ENCODE data around the gene CEACAM1.

DNA sequence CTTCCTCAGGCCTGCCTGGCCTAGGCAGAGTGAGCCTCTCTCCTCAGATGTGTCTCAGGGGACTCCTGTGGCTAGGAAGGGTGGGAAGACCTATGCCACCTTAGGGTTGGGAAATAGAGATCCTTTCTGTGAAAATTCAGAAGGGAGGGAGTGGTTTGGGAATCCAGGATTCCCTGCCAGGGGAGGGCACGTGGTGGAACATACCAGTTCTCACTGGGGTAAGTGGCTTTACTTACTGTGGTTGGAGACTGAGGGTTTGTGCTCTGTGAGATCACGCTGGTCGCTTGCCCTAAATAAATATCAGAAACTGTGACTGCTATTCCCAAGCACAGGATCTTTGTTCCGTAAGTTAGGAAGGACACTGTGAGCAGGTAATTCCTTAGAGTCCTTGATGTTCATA is 16.9 kb downstream of the CEACAM1 start:
- TF ChIP-seq YY1 (IDR thresholded peaks at IDR 0.05; ENCODE audit: insufficient read depth, insufficient read length) (no peak), ZNF274 (IDR thresholded peaks at IDR 0.05; ENCODE audit: low read depth, low read length) (no peak), SUZ12 (IDR thresholded peaks at IDR 0.05; ENCODE audit: extremely low read depth, insufficient read depth, insufficient read length) (no peak)

Data from NT2/D1 (cell line).